Measurements from ENCODE around the gene FCHO1.

FCHO1 gene

GRCh38 chr19:17751103-17751911, at the start of gene FCHO1:
Gene FCHO1 (plus strand): TSS chr19:17751477. CDS start chr19:17755165, 3,688 bp downstream.
- peak; percentile 81 for DNase-seq

GRCh38 chr19:17703824-17704463, 47.3 kb upstream of the FCHO1 start:
- DNase-seq, result peak; percentile 77

GRCh38 chr19:17706750-17707181, 44.5 kb upstream of the FCHO1 start:
- no peak for DNase-seq

- DNase-seq, result no peak
These were observed 39.4 kb upstream of the FCHO1 start for GRCh38 chr19:17711851-17712250.

GRCh38 chr19:17716309-17716929, 34.9 kb upstream of the FCHO1 start:
- DNase-seq, result no peak

GRCh38 chr19:17718550-17718946, 32.7 kb upstream of the FCHO1 start:
- DNase-seq, result no peak

GRCh38 chr19:17718947-17719711, 32.1 kb upstream of the FCHO1 start, which contains the start of gene MAP1S:
Gene MAP1S (plus strand): TSS chr19:17719480. CDS start chr19:17719503, 23 bp downstream.
- DNase-seq, result peak; percentile 73

- DNase-seq, result peak; percentile 52
These were observed 31.4 kb upstream of the FCHO1 start for GRCh38 chr19:17719730-17720400.

GRCh38 chr19:17720440-17720839, 30.8 kb upstream of the FCHO1 start:
- no peak for DNase-seq

GRCh38 chr19:17721111-17721628, 30.1 kb upstream of the FCHO1 start:
- DNase-seq, result no peak

- no peak for DNase-seq
These were observed 29.5 kb upstream of the FCHO1 start for GRCh38 chr19:17721821-17722220.

GRCh38 chr19:17722655-17723240, 28.5 kb upstream of the FCHO1 start:
- no peak for DNase-seq

GRCh38 chr19:17724655-17725054, 26.6 kb upstream of the FCHO1 start:
- no peak for DNase-seq

- DNase-seq, result peak; percentile 32
These were observed 25.7 kb upstream of the FCHO1 start for GRCh38 chr19:17725422-17726078.

- no peak for DNase-seq
These were observed 25.0 kb upstream of the FCHO1 start for GRCh38 chr19:17726136-17726741.

- no peak for DNase-seq
These were observed 24.1 kb upstream of the FCHO1 start for GRCh38 chr19:17726964-17727773.

- DNase-seq, result no peak
These were observed 23.4 kb upstream of the FCHO1 start for GRCh38 chr19:17727843-17728242.

GRCh38 chr19:17733127-17733526, 18.1 kb upstream of the FCHO1 start:
- no peak for DNase-seq

GRCh38 chr19:17734146-17734545, 17.1 kb upstream of the FCHO1 start:
- DNase-seq, result no peak

GRCh38 chr19:17735410-17735809, 15.9 kb upstream of the FCHO1 start:
- DNase-seq, result no peak

Data from activated T-cell treated with anti-CD3 and anti-CD28 coated beads, Interleukin-2, amount 50 U/mL, for 1 hour (primary cell).